Activated CD4-positive, alpha-beta T cell treated with anti-CD3 and anti-CD28 coated beads for 36 hours (primary cell): ENCODE results near the gene PIP4K2A. TPM values are rescaled to one million over a fixed set of nuclear protein-coding genes. Genes with fewer than 3 reads are reported as not detected.

Source experiments
- ATAC-seq: fragments of 200-7000 bp; cut with Tn5 transposase; one replicate; pipeline ENCODE4 v1.10.0; 2021; ENCODE audit warnings: mild to moderate bottlenecking, moderate library complexity
- CTCF ChIA-PET: fragments of 350-600 bp; sonication (Branson Sonifier 250); formaldehyde crosslinking; loops from one replicate; lab custom pipeline; 2021; ENCODE audit warnings: antibody characterized with exemption; lab: Charles Lee
- POLR2A ChIA-PET: fragments of 350-600 bp; sonication (Branson Sonifier 250); formaldehyde crosslinking; loops from one replicate; lab custom pipeline; 2021; ENCODE audit warnings: antibody characterized with exemption, inconsistent platforms; lab: Charles Lee
- DNase-seq: peaks from one replicate; pipeline ENCODE4 v3.0.0-alpha.2; 2020
- H3K27ac Mint-ChIP-seq: one replicate; pipeline ENCODE4 v1.8.0; 2021; ENCODE audit warnings: mixed read lengths
- H3K27me3 Mint-ChIP-seq: one replicate; pipeline ENCODE4 v1.8.0; 2021; ENCODE audit warnings: mixed read lengths
- H3K36me3 Mint-ChIP-seq: one replicate; pipeline ENCODE4 v1.8.0; 2021; ENCODE audit warnings: low read depth, mixed read lengths
- H3K4me1 Mint-ChIP-seq: one replicate; pipeline ENCODE4 v1.8.0; 2021; ENCODE audit warnings: mixed read lengths
- H3K4me3 Mint-ChIP-seq: one replicate; pipeline ENCODE4 v1.8.0; 2021; ENCODE audit warnings: mild to moderate bottlenecking, moderate library complexity, mixed read lengths
- H3K9me3 Mint-ChIP-seq: one replicate; pipeline ENCODE4 v1.8.0; 2021; ENCODE audit warnings: low read depth, mixed read lengths
- intact Hi-C, 2 experiments: fragments of 100-400 bp; cut with DNase I in 1 of 2; cut with micrococcal nuclease in 1 of 2; formaldehyde crosslinking; loops; one replicate each; pipeline versions ENCODE4 v1.14.2 to v1.15.1; 2022 to 2024; cut with DNase I, micrococcal nuclease
- total RNA-seq, 2 experiments: library from RNA; stranded (reverse); gene quantifications; one replicate each; pipeline ENCODE4 v1.2.3, GENCODE V29; 2021

The PIP4K2A gene
- total RNA-seq, 2 experiments from 2014 or later, result 105 to 108 TPM

DNA sequence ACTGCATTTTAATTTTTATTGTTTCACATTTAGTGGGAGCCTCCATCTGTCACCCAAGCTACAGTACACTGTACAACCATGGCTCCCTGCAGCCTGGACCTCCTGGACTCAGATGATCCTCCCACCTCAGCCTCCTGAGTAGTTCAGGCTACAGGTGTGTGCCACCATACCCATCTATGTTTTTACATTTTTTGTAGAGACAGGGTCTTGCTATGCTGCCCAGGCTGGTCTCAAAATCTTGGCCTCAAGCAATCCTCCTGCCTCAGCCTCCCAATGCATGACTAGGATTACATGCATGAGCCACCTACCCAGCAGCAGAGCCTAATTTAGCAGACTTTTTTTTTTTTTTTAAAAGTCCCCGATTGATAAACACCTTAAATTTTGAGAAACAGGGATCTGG is 5.6 kb downstream of the PIP4K2A start:
- ChIA-PET POLR2A (no interaction called here), CTCF (no interaction called here)
- DNase-seq, result no peak
- ATAC-seq, result no peak
- Mint-ChIP-seq H3K9me3 (peaks cover 4% of the 10 kb centered on the region), H3K27me3 (no peaks in the 10 kb centered on the region), H3K4me3 (no peak overlapping the region), H3K27ac (no peak overlapping the region), H3K4me1 (peaks cover 78% of the 10 kb centered on the region), H3K36me3 (peaks cover 39% of the 10 kb centered on the region)
- intact Hi-C loops, result no loop called here

DNA sequence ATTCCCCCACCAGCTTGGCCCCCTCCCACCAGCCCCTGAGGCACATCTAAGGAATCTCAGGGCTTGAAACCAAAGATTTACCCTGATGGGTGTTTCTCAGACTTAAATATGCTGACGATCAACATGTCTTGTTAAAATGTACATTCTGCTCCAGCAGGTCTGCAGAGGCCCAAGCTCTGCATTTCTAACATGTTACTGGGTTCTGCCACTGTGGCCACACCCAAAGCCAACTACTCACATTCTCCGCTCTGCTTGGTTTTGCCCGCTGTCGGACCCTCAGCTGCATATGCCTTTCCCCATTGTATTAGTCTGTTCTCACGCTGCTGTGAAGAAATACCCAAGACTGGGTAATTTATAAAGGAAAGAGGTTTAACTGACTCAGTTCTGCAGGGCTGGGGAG is 8.9 kb downstream of the PIP4K2A start:
- peaks cover 51% of the 10 kb centered on the region for H3K36me3 Mint-ChIP-seq
- no peak overlapping the region for H3K4me3 Mint-ChIP-seq
- no peaks in the 10 kb centered on the region for H3K27me3 Mint-ChIP-seq
- ChIA-PET CTCF (interaction anchor here (2.0 kb wide), 1 partner anchor 7 kb away, joined by 6 read pairs; no protein-coding TSS in a partner anchor), POLR2A (interaction anchor here (0.6 kb wide), 1 partner anchor 131 kb away, joined by 3 read pairs; no protein-coding TSS in a partner anchor)
- no peak overlapping the region for H3K27ac Mint-ChIP-seq
- H3K9me3 Mint-ChIP-seq, result peaks cover 6% of the 10 kb centered on the region
- no peak for ATAC-seq
- peaks cover 94% of the 10 kb centered on the region for H3K4me1 Mint-ChIP-seq
- intact Hi-C loops, result no loop called here
- no peak for DNase-seq

DNA sequence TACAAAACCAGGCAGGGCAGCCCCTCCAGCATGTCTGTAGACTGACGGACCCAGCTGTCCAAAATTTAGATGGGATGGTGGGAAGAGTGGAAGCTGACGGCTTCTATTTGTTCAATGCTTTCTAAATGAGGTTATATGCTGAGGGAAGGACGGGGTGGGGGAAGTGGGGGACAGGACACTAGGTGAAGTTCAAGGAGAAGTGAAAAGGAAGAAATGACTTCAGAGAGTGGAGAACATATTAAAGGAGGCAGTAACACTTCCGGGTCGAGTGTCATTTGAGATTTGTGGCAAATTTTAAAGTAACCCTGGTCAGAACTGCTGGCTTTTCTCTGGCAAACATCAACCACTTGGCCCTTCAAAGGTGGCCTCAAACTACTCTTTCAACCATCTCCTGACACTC is 9.4 kb downstream of the PIP4K2A start:
- Mint-ChIP-seq H3K9me3 (peaks cover 6% of the 10 kb centered on the region), H3K36me3 (peaks cover 49% of the 10 kb centered on the region), H3K27me3 (no peaks in the 10 kb centered on the region), H3K4me3 (no peak overlapping the region), H3K27ac (peak overlapping the region; percentile 60), H3K4me1 (peaks cover 94% of the 10 kb centered on the region)
- intact Hi-C loops, result no loop called here
- POLR2A ChIA-PET, result interaction anchor here (0.9 kb wide), 1 partner anchor 10 kb away, joined by 9 read pairs; no protein-coding TSS in a partner anchor
- no peak for ATAC-seq
- no peak for DNase-seq
- CTCF ChIA-PET, result interaction anchor here (1.4 to 2.0 kb wide), 2 partner anchors 8 to 11 kb away, joined by 4 to 6 read pairs; no protein-coding TSS in a partner anchor

DNA sequence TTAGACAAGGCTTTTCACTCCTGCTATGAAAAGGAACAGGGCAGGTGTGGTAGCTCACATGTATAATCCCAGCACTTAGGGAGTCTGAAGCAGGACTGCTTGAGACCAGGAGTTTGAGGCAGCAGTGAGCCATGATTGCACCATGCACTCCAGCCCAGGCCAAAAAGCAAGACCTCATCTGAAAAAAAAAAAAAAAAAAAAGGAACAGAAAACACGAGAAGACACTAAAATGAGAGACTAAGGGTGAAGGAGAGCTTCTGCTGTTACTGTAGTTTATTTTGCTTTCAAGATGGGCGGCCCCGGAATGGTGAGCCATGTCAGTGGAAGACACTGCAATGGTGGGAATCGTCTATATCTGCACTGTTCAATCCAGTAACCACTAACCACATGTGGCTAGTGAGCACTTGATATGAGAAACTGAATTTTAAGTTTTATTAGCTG is 9.9 kb downstream of the PIP4K2A start:
- no peak for DNase-seq
- ChIA-PET POLR2A (interaction anchor here (0.7 to 1.0 kb wide), 3 partner anchors 9 to 323 kb away, joined by 3 to 9 read pairs (median 3); no protein-coding TSS in a partner anchor), CTCF (interaction anchor here (1.4 to 2.0 kb wide), 2 partner anchors 8 to 11 kb away, joined by 4 to 6 read pairs; no protein-coding TSS in a partner anchor)
- no peaks in the 10 kb centered on the region for H3K27me3 Mint-ChIP-seq
- peak overlapping the region; percentile 60 for H3K27ac Mint-ChIP-seq
- ATAC-seq, result no peak
- H3K4me1 Mint-ChIP-seq, result peaks cover 93% of the 10 kb centered on the region
- H3K4me3 Mint-ChIP-seq, result no peak overlapping the region
- H3K9me3 Mint-ChIP-seq, result peaks cover 6% of the 10 kb centered on the region
- intact Hi-C loops, result no loop called here
- peaks cover 49% of the 10 kb centered on the region for H3K36me3 Mint-ChIP-seq

DNA sequence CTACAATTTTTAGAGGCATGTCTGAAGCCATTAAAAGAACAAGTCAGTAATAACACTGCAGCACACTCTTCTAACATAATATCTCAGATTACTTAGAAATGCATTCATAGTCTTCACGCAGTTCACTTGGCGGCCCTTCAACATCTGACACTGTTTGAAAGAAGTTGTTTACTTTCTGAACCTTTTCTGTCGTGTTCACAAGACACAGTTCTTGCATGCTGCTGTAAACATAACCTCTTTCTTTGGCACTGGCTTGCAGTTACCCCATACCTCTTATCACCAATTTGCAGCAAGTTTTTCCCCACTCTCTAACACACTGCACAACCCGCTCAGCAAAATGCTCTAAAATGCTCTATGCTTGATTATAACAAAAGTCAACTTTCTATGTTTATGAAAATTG is 12.0 kb downstream of the PIP4K2A start:
- intact Hi-C loops, result no loop called here
- Mint-ChIP-seq H3K36me3 (peaks cover 41% of the 10 kb centered on the region), H3K27ac (peak overlapping the region; percentile 56), H3K4me3 (no peak overlapping the region), H3K4me1 (peaks cover 90% of the 10 kb centered on the region), H3K27me3 (no peaks in the 10 kb centered on the region), H3K9me3 (peaks cover 6% of the 10 kb centered on the region)
- DNase-seq (no peak), ATAC-seq (no peak)
- POLR2A ChIA-PET, result no interaction called here
- CTCF ChIA-PET, result no interaction called here

DNA sequence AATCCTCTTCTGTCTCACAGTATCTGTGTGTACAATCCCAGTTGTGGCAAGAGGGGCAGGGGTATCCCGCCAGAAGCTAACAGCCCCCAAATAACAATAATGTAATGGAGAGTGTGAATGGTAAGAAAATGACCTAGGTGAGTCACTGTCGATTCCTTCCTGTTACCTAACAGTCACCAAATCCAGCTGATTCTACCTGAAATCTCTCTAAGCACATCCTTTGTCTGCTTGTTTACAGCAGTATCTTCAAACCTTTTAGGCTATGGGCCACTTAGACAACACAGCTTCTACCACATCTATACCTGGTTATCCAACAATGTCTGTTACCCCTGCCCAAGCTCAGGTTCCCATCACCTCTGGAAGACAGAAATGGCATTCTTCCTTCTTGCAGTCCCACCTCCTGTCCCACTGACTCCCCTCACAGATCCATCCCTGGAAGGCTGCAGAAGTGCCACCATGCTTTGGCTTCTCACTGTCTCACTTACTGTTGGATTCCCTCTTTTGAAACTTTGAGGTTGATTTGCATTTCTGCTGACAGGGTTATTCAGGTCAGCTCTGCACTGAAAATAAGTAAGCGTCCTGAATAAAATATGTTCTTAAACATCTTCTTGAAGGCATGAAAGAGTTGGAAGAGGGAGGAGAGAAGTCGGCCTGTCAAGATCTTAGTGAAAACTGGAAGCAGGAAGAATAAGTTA is 13.1 kb downstream of the PIP4K2A start:
- intact Hi-C loops, result no loop called here
- ChIA-PET POLR2A (interaction anchor here (0.7 kb wide), 1 partner anchor 20 kb away, joined by 9 read pairs; no protein-coding TSS in a partner anchor), CTCF (interaction anchor here (0.5 to 1.0 kb wide), 3 partner anchors 9 to 234 kb away, joined by 3 read pairs; no protein-coding TSS in a partner anchor)
- Mint-ChIP-seq H3K27ac (peak overlapping the region; percentile 58), H3K4me3 (no peak overlapping the region), H3K27me3 (no peaks in the 10 kb centered on the region), H3K4me1 (peaks cover 89% of the 10 kb centered on the region), H3K9me3 (peaks cover 4% of the 10 kb centered on the region), H3K36me3 (peaks cover 37% of the 10 kb centered on the region)
- ATAC-seq (peak; percentile 70), DNase-seq (no peak)

DNA sequence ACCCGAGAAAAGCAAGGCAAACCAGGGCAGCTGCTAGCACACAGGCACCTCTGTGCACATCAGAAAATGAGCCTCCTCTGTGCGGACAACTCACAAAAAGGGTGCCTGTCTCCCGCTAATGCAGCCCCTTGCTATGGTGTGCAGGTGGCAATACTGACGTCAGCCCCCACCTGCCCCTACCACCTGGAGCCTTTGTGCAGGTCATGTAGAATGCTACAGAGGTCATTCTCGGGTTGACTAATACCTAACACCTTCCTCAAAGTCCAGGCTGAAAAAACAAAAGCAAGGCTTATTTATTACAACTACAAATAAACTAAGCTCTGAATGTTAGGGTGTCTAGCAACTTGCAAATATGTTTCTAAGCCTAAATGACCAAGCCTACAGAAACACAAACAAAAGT is 13.9 kb downstream of the PIP4K2A start:
- CTCF ChIA-PET, result interaction anchor here (0.5 to 1.3 kb wide), 2 partner anchors 38 to 42 kb away, joined by 3 read pairs; no protein-coding TSS in a partner anchor
- no peaks in the 10 kb centered on the region for H3K27me3 Mint-ChIP-seq
- POLR2A ChIA-PET, result interaction anchor here (0.7 kb wide), 1 partner anchor 19 kb away, joined by 9 read pairs; no protein-coding TSS in a partner anchor
- peaks cover 89% of the 10 kb centered on the region for H3K4me1 Mint-ChIP-seq
- DNase-seq (no peak), ATAC-seq (no peak)
- intact Hi-C loops, result no loop called here
- peaks cover 32% of the 10 kb centered on the region for H3K36me3 Mint-ChIP-seq
- H3K4me3 Mint-ChIP-seq, result no peak overlapping the region
- H3K9me3 Mint-ChIP-seq, result peaks cover 2% of the 10 kb centered on the region
- no peak overlapping the region for H3K27ac Mint-ChIP-seq

DNA sequence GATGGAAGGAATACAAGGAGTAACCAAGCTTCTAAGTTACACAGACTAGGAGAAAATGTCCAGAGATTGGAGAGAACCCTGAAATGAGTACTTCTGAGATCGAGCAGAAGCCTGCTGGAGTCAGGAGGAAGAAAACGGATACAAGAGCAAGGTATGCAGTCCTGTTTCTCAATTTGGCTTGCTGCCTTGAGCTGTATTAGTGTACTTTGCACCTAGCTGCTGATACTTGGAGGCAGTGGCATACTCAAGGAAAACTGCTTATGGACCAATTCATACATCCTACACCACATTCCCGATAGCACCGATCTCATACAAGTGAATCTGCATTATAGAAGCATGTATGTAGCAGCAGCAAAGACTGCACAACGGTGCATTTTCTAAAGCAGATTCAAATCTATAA is 14.4 kb downstream of the PIP4K2A start:
- H3K4me3 Mint-ChIP-seq, result no peak overlapping the region
- intact Hi-C loops, result loop anchor here in 1 of 2 experiments (10.0 kb wide), 1 partner anchor 265 kb away; no protein-coding TSS in a partner anchor
- ChIA-PET CTCF (interaction anchor here (1.3 kb wide), 1 partner anchor 37 kb away, joined by 3 read pairs; no protein-coding TSS in a partner anchor), POLR2A (no interaction called here)
- H3K4me1 Mint-ChIP-seq, result peaks cover 90% of the 10 kb centered on the region
- H3K27me3 Mint-ChIP-seq, result no peaks in the 10 kb centered on the region
- peaks cover 2% of the 10 kb centered on the region for H3K9me3 Mint-ChIP-seq
- DNase-seq (no peak), ATAC-seq (no peak)
- peak overlapping the region; percentile 30 for H3K27ac Mint-ChIP-seq
- peaks cover 30% of the 10 kb centered on the region for H3K36me3 Mint-ChIP-seq

DNA sequence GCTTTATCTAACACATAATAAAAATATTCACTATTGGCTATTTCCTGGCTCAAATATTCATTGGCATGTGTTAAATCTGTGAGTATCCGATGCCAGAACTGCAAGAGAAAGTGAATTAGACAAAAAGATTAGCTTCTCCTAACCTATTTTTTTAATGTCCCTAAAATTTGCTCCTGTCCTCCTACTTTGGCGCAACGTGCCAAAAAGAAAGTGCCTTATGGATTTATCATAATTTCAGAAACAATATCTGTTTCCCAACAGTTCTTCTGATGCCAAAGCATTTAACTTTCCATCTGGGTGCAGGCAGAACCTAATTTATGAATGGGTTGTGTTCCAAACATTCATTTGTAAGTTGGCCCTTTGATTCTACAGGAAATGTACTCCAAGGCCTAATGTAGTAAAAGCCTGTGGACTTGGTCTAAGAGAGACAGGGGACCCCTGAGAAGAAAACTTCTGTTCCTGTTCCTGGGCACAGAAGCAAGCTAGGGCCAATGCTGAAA is 15.4 kb downstream of the PIP4K2A start:
- peaks cover 90% of the 10 kb centered on the region for H3K4me1 Mint-ChIP-seq
- intact Hi-C loops, result loop anchor here in 1 of 2 experiments (10.0 kb wide), 1 partner anchor 264 kb away; no protein-coding TSS in a partner anchor
- no peak for DNase-seq
- peaks cover 2% of the 10 kb centered on the region for H3K9me3 Mint-ChIP-seq
- H3K27ac Mint-ChIP-seq, result no peak overlapping the region
- no peaks in the 10 kb centered on the region for H3K27me3 Mint-ChIP-seq
- H3K36me3 Mint-ChIP-seq, result peaks cover 21% of the 10 kb centered on the region
- ATAC-seq, result no peak
- ChIA-PET POLR2A (no interaction called here), CTCF (interaction anchor here (0.6 to 1.6 kb wide), 4 partner anchors 8 to 36 kb away, joined by 3 to 7 read pairs (median 3); no protein-coding TSS in a partner anchor)
- H3K4me3 Mint-ChIP-seq, result no peak overlapping the region

DNA sequence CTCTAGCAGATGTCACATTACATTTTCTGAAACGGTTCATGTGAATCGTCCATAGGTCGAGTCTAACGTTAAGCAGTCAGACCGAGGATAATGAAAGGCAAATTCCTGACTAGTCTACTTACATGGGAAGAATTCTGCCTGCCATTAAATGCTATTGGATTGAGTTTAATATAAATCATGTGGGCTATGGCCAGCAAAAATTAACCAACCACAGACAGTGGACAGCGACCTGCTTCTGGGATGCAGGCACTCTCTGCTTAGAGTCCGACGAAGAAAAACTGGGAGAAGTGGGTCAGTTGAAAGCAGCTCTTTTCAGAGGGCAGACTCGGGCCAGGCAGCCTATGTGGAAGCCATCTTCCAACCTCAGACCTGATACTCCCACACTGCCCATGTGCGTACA is 16.6 kb downstream of the PIP4K2A start:
- no peak for ATAC-seq
- H3K9me3 Mint-ChIP-seq, result peaks cover 3% of the 10 kb centered on the region
- peaks cover 18% of the 10 kb centered on the region for H3K36me3 Mint-ChIP-seq
- H3K4me3 Mint-ChIP-seq, result no peak overlapping the region
- peaks cover 90% of the 10 kb centered on the region for H3K4me1 Mint-ChIP-seq
- DNase-seq, result no peak
- H3K27me3 Mint-ChIP-seq, result no peaks in the 10 kb centered on the region
- POLR2A ChIA-PET, result no interaction called here
- intact Hi-C loops, result loop anchor here in 1 of 2 experiments (10.0 kb wide), 1 partner anchor 263 kb away; no protein-coding TSS in a partner anchor
- no peak overlapping the region for H3K27ac Mint-ChIP-seq
- CTCF ChIA-PET, result interaction anchor here (1.6 kb wide), 1 partner anchor 10 kb away, joined by 7 read pairs; no protein-coding TSS in a partner anchor

DNA sequence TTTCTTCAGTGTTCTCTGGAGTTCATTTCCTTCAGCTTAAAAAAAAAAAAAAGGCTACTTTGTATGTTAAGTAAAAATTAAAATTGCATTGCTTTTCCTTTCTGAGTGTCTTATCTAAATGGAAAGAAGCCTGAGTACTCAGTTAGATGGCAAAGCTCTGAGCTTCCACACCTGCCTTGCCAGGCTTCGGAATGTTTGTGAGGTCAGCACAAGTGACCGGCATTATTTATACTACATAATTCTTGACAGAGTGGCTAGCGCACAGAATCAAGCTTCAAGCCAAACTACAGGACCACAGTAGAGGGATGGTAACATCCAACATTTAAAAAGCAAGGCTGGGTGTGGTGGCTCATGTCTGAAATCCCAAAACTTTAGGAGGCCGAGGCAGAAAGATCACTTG is 17.3 kb downstream of the PIP4K2A start:
- POLR2A ChIA-PET, result no interaction called here

More for the DNA sequence above, 17.3 kb downstream of the PIP4K2A start:
- intact Hi-C loops, result loop anchor here in 1 of 2 experiments (10.0 kb wide), 1 partner anchor 262 kb away; no protein-coding TSS in a partner anchor
- Mint-ChIP-seq H3K27ac (peak overlapping the region; percentile 55), H3K4me1 (peaks cover 90% of the 10 kb centered on the region), H3K36me3 (peaks cover 16% of the 10 kb centered on the region), H3K27me3 (no peaks in the 10 kb centered on the region), H3K4me3 (no peak overlapping the region), H3K9me3 (peaks cover 3% of the 10 kb centered on the region)
- ATAC-seq, result no peak
- CTCF ChIA-PET, result interaction anchor here (1.2 to 2.1 kb wide), 3 partner anchors 13 to 67 kb away, joined by 3 to 6 read pairs (median 4); no protein-coding TSS in a partner anchor
- no peak for DNase-seq
